Subcutaneous preadipocyte (primary cell): Measurements from ENCODE around the gene MKRN2. TPM values are rescaled to one million over a fixed set of nuclear protein-coding genes. Genes with fewer than 3 reads are reported as not detected.

Source experiments
- small RNA-seq: library from RNA; depleted of rRNA; stranded (forward); fragments of <200 nt; gene quantifications from one replicate; pipeline ENCODE3, GENCODE V24; 2012
- total RNA-seq: library from RNA; depleted of rRNA; stranded (reverse); fragments of >200 nt; gene quantifications from 2 replicates; pipeline ENCODE4 v1.2.3, GENCODE V29; 2012

Gene MKRN2
- total RNA-seq: 33.1 and 35.8 TPM in 2 replicates

GRCh38 chr3:12556690-12557472 lies at the start of gene MKRN2:
Gene MKRN2 (plus strand): TSS chr3:12557087. CDS start chr3:12557151, 64 bp downstream.

DNA sequence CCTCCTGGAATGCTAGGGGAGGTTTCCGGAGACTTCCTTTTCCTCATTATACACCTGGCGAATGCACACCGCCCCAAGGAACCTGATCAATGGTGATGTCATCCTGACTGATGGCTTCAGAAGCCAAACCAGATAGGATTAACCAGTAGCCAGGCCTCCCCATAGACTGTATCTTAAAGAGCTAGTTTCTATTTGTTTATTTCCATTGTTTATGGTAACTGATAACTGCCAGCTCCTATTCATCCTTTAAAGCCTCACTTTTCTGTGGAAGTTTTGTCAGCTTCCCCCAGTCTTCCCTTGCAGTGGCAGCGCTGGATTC lies 11.5 kb upstream of the MKRN2 start, which contains the start of gene MKRN2OS:
Gene MKRN2OS (minus strand): TSS at position 27 of the 319 bp plus-strand sequence. CDS start 35 bp downstream, outside the sequence.

Small RNA genes within 50 kb of the gene (small RNA-seq; reads per million reads assigned to genes)
- not detected for gene RF00017
- gene RNA5SP123: not detected
- gene RNU6-377P: not detected

Other genes with a start within 250 kb of the MKRN2 start
- 27.6 and 28.3 TPM in 2 replicates for gene TSEN2, start 72.6 kb upstream of the MKRN2 start, total RNA-seq
- gene MKRN2OS, start 11.6 kb upstream of the MKRN2 start, total RNA-seq: not detected in 2 replicates
- 80.1 and 89.5 TPM in 2 replicates for gene RAF1, start 107.0 kb downstream of the MKRN2 start, total RNA-seq
- gene TMEM40, start 202.2 kb downstream of the MKRN2 start, total RNA-seq: 0.20 TPM in 1 of 2 replicates, not detected in the other
- 0.20 and 1.1 TPM in 2 replicates for gene CAND2, start 239.6 kb downstream of the MKRN2 start, total RNA-seq